Endometrium (tissue), 2 donors: ENCODE results near the gene AARS1.
"Not testable (repeated sequence)": the region's sequence is repeated elsewhere in the genome, so short reads cannot be mapped to it uniquely, and the experiment has no call there.

Experiments used
- FAIRE-seq: peaks from 2 replicates; lab custom pipeline; 2012; peaks lifted over from hg19 to GRCh38; lab: Jason Lieb, UNC
- donor health status: control.
- donor health status: control.

AARS1 gene

DNA sequence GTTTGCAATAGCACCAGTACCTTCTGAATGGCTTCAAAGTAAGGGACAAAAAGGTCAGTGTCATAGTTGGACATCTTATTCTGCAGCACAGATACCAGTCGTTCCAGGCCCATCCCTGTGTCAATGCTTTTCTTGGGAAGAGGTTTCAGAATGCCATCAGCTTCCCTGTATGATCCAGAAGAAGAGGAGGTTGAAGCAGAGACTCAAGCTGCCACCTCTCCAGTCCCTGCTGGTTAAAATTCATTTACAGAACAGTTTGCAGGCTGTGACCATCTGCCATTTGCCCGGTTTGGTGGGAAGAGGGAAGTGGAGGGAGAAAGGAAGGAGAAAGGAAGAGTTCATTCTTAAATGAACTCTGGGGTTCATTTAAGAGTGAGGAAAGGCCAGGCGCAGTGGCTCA, 19.1 kb downstream of the AARS1 start:
- no peak for FAIRE-seq

DNA sequence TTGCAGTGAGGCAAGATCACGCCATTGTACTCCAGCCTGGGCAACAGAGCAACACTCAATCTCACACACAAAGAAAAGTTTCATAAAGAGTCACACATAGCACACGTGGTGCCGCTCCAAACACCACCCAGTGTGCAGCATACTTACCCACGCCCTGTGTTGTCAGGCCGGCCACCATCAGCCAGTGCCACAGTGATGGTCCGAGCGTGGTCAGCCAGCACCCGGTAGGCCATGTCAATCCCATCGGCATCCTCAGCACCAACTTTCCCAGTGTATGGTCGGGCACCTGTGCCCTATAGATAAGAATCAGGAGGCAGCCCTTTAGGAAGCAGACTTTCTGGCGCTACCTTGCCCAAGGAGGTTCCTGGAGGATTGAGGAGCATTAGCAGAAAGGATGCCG, 19.8 kb downstream of the AARS1 start:
- no peak for FAIRE-seq

DNA sequence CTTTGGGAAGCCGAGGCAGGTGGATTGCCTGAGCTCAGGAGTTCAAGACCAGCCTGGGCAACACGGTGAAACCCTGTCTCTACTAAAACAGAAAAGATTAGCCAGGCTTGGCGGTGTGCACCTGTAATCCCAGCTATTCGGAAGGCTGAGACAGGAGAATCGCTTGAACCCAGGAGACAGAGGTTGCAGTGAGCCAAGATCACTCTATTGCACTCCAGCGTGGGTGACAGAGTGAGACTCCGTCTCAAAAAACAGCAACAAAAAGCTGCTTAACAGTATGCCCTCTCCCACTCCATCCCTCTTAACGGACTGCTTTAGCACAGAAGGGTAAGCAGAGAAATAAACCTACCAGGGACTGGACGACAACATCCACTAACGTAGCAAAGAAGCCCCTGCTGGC, 21.4 kb downstream of the AARS1 start:
- FAIRE-seq: not testable (repeated sequence)

DNA sequence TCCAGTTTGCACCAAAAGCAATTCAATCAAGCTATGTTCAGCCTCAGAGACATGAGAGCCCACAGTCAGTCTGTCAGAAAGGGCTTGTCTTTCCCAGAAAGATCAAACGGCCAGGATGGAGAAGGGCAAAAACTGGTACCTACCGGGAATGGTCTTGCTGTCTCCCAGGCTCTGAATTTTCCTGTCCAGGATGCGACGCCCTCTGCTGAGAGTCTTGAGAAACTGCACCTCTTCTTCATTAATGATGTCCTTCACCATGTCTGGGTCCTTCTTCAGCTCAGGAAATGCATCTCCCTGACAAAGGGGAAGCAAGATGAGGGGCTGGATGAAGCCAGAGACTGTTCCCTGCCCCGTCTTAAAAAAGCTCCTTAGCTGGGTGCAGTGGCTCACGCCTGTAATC, 21.8 kb downstream of the AARS1 start:
- no peak for FAIRE-seq

DNA sequence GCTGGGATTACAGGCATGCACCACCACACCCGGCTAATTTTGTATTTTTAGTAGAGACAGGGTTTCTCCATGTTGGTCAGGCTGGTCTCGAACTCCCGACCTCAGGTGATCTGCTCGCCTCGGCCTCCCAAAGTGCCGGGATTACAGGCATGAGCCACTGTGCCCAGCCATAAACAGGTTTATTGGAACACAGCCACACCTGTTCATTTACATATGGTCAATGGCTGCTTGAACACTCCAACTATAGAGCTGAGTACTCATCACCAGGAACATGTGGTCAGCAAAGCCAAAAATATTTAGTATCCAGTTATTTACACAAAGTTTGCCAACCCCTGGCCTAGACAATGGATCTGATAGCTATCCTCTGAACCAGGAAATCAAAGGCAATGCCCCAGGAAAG, 29.4 kb downstream of the AARS1 start:
- FAIRE-seq: not testable (repeated sequence)

DNA sequence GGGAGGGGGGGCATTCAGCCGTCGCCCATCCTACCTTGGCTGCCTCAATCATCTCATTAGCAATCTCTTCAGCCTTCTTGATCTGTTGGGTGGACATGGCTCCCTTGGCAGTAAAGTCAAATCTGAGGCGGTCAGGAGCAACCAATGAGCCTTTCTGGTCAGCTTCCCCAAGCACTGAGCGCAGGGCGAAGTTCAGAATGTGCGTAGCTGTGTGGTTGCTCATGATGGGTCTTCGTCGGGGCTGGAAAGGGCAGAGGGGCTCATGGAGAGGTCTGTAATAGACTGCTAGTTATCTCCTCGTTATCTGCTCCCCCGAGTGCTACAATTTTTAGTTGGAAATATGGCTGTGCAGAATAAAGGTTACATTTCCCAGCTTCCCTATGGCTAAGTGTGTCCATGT, 30.4 kb downstream of the AARS1 start:
- FAIRE-seq: no peak

DNA sequence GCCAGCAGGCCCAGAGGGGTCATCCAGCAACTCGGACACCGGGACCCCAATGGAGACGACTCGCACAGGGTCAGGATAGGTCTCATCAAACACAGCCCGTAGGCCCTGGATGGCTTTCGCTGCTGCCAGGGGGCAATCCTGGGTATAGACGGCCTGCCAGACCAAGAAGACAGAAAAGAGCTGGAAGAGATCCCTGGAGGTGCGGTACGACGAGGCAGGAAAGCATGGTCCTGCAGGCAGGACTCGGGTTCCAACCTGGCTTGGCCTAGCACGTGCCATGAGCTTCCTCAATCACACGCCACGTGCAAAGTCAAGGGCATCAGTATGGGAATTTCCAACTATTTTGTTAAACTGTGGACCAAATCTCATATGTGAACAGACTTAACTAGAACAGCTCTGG, 31.2 kb downstream of the AARS1 start:
- FAIRE-seq: no peak

DNA sequence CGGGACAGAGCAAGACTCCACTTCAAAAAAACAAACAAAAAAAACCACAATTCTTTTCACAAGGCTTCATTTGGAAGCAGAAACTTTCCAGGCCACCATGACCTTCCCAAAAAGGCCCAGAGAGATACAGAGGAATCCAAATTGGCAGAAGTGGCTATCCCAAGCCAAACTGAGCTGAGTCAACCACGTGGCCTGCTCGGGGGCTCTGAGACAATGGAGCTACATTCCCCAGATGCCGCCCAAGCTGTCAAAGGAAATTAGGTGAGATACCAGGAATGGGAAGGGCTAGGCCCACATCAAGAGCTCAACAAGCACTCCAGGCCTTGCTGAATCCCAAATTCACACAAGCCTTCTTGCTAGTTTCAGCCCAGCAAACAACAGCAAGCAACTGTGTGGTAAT, 31.9 kb downstream of the AARS1 start:
- FAIRE-seq: no peak

DNA sequence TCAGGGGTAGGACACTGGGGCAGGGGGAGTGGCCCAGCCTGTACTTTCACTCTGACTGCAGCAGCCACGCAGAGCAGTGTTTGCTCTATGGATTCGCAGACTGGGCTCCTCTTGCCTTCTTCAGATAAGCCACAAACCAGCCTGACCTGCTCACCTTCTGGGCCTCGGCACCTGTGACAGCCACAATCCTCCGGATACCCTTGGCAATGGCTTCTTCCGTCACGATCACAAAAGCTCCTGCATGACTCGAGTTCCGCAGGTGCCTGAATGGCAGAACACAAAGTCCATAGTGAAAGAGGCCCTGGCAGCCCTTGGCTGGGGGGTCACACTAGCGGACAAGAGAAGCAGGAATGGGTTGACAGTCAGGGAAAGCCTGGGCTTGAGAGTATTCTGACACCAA, 33.7 kb downstream of the AARS1 start:
- no peak for FAIRE-seq

DNA sequence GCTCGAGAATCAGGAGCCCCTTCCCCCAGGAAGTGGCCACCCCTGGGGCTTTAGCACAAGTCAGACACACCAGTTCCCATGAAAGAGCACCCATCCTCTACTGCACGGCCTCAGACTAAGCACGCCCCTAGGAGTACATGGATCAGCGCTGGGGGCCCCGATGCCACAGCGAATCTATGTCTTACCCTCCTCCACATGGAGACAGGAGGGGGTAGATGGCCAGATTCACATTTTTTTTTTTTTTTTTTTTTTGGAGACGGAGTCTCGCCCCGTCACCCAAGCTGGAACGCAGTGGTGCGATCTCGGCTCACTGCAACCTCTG, 34.4 kb downstream of the AARS1 start:
- FAIRE-seq: no peak

DNA sequence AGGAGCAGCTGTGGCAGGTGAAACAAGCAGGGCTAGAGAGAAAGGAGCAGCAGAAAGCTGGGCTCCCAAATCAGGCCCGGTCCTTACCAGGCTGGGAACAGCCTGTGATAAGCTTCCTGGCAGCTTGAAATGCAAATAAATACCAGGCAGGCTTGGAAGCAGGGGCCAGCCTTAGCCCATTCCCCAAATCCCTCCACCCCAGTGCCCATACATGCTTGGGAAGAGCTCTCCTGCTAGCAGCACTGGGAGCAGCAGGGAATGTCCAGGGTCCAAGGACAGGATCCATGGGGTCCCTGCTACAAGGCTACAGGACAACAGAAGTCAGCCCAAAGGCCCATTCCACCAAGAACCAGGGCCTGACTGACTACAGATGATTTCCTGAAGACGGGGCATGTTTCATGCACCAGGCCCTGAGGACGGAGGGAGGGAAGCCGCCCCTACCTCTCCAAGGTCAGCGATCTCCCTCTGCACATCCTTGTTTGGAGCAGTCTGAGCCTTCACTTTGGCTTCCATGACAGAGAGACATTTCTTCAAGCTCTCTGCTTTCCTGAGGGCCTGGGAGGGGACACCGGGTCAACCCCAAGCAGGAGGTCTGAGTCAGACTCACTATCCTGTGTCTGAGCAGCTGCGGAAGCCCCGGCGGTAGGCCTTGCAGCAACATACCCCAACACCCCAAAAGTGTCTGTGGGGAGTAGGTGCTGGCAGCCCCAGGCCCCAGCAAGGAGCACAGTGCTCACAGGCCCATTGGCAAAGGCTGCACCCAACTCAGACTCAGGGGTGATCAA, 34.9 kb downstream of the AARS1 start:
- FAIRE-seq: no peak

DNA sequence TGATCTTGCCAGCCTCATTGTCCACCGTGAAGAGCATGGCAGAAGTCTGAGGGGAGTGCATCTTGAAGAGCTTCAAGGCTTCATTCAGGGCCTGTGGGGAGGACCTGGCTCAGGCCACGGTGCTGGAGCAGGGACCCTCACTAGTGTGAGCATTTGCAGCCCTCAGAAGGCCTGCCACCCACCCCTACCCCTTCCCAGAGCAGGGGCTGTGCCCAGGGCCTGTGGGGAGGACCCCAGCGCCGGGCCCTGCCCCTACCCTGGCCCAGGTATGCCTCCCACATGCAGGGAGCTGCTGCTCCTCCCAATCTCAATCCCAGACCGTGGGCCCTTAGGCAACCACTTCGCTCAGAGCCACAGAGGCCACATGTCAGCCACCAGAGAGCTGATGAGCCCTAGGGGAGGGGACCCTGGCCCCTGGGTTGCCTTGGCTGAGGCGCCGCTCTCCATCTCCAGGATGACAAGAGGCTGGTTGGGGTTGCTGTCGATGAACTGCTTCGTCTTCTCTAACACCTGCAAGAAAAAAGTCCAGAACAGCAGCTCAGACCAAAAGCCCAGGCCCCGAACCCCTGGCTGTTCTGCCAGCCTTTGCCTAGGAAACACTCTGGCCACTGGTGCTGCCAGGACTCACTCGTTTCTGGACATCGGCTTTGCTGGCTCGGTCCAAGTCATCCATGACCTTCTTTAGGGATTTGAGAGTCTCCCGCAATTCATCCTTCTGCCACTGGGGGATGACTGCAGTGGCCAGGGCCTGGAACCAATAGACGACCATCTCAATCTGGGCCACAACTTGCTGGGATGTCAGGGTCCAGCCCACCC, 35.8 kb downstream of the AARS1 start:
- no peak for FAIRE-seq

DNA sequence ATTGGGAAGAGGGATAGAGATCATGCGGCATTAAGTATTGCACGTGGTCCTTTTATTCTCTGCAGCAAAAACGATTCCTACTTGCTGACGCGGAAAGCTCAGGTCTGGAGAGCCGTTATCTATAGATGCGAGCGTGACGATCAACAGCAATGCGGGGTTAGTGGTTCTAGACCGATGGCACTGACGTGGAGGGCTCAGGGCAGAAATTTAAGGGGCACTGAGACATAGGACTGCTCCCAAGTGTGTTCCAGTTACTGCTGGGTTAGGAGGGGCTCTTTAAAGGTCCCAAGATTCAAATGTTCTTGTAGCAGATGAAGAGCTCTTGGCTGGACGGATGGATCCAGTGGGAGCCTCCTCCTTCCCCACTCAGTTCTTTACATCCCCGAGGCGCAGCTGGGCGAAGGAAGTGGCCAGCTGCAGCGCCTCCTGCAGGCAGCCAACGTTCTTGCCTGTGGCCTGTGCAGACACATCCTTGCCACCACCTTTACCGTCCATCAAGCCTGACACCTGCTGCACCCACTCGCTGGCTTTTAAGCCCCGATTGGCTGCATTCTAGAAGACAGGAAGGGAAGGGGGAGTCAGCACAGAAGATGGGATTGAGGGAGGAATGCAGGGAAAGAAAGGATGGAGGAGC, 36.8 kb downstream of the AARS1 start:
- FAIRE-seq: no peak

DNA sequence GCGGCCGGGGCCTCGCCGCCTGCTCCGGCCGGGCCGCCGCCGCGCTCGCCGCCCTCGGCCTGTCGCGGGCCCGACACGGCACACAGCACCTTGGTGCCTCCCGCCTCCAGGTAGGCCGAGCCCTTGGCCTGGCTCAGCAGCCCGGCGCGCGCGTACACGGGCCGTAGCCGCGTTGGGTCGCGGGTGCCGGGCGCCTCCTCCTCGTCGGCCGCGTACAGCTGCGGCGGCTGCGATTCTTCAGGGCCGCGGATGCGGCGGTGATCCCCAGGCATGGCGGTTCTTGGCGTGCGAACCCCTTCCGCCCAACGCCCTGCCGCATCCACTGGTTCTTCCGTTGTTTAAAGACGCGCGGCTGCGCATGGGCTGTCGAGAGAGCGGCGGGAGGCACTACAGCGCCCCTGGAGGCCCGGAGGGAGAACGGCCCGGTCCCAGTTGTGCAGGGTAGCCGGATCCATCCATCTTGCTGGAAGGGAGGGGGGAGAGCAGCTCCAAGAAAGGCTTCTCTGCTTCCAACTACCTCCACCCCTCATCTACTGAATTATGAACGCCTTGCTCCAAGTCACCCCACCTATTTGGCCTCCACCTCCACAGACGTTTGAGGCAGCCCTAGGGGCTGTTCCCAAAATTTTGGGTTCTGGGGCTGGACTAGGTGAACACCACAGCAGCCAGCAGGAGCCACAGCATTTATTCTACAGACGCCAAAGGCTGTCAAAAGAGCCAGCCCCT, 37.5 kb downstream of the AARS1 start, which contains the start of gene EXOSC6:
Gene EXOSC6, minus strand, starts transcription at position 312 of the 726 bp plus-strand sequence. Its CDS starts 40 bp downstream, at position 272.
- FAIRE-seq: no peak

DNA sequence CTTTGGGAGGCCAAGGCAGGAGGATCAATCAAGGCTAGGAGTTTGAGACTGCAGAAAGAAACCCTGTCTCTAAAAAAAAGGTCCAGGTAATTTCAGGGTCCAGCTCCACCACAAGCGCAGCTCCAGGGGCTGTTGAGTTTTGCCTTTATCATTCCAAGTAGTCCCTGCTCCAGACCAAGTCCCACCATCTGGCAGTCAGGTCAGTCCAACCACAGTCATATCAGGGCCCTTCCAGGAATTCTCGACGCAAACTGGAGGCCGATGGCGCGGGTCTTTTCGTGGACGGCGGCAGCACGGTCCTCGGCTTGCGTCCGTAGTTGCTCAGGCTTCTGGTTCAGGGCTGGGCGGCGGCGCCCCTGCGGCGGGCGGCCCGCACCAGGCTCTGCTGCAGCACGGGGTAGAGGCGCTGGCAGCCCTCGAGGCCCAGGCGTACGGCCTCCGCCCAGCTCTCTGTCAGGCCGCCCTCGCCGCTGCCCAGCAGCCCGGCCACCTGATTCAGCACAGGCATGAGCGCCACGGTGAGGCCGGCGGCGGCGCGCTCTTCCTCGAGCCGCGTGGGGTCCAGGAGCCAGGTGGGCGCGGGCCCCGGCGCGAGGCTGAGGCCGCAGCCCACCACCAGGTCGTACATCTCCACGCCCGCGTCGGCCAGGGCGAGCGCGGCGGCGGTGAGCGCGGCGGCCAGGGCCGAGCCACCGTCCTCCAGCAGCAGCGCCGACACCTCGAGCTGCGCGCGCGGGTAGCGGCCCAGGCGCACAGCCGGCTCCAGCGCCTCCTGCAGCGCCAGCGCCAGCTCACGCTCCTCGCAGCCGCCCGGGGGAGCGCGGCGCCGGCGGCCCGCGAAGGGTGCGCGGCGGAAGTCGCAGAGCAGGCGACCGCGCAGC, 38.3 kb downstream of the AARS1 start:
- no peak for FAIRE-seq

DNA sequence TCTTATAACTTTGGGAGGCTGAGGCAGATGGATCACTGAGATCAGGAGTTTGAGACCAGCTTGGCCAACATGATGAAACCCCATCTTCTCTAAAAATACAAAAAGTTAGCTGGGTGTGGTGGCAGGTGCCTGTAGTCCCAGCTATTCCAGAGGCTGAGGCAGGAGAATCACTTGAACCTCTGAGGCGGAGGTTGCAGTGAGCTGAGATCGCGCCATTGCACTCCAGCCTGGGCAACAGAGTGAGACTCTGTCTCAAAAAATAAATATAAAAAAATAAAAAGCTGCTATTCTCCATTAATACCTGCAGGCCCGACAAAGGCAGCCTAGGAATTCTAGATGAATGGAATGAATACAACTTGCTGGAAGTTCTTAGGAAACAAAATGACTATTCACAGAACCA, 39.6 kb downstream of the AARS1 start:
- FAIRE-seq: not testable (repeated sequence)

DNA sequence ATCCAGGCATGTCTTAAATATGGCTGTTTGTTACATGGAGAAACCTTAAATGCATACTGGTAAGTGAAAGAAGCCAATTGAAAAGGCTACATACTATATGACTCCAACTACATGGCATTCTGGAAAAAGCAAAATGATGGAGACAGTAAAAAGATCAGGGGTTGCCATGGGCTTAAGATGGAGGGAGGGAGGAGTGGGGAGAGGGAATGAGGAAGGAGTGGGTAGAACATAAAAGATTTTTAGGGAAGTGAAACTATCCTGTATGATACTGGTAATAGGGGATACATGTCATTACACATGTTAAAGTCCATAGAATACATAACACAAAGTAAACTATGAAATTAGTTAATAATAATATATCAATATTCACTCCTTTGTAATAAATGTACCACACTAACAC, 50.5 kb downstream of the AARS1 start:
- not testable (repeated sequence) for FAIRE-seq

DNA sequence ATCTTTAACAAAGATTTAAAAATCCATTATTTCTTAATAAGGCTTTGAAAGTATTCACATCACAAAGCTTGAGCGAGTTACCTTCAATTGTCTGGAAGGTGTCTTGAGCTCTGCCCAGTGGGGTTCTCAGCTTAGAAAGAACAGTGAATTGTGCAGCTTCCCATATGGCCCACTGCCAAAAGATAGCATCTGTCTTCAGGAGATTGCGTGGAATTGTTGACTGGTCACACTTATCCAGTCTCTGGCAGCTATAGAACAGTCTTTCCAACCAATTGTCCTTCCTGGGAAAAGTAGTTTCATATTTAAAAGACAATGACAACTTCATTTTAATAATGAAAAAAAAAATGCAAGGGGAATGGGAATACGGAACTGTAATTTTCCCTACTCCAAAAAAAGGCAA, 57.5 kb downstream of the AARS1 start:
- FAIRE-seq: not testable (repeated sequence)

DNA sequence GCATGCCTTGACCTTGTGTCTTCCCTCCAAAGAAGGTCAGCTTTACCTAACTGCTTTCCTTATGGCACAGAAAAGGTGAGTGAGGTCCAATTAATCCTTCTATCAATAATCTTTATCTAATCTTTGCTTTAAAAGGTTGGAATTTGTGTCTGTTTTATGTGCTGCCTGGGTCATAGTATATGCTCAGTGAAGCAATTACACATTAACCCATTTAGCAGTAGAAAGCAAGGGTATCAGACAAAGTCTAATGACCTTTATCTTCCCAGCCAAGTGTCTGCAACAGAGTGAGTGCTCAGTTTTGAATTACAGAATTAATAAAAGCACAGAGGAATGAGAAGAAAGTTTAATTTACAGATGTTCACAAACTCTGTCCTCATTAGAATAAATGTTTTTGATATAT, 63.3 kb downstream of the AARS1 start:
- not testable (repeated sequence) for FAIRE-seq

DNA sequence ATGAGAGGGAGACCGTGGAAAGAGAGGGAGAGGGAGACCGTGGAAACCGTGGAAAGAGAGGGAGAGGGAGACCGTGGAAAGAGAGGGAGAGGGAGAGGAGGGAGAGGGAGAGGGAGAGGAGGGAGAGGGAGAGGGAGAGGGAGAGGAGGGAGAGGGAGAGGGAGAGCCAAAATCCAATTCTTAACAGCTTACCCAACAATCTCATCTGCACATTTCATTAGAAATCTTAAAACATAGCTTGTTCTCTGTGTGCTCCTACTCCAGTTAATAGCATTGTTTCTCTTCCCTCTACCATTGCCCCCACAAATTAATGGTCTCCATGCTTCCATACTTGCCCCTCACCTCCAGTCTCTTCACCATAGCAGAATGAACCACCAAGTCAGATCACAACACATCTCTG, 63.9 kb downstream of the AARS1 start:
- FAIRE-seq: not testable (repeated sequence)

DNA sequence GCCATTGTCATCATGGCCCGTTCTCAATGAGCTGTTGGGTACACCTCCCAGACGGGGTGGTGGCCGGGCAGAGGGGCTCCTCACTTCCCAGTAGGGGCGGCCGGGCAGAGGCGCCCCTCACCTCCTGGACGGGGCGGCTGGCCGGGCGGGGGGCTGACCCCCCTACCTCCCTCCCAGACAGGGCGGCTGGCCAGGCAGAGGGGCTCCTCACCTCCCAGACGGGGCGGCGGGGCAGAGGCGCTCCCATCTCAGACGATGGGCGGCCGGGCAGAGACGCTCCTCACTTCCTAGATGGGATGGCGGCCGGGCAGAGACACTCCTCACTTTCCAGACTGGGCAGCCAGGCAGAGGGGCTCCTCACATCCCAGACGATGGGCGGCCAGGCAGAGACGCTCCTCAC, 64.7 kb downstream of the AARS1 start:
- FAIRE-seq: not testable (repeated sequence)
